Fibroblast of lung (primary cell): Measurements from ENCODE around the gene OLA1. TPM values are rescaled to one million over a fixed set of nuclear protein-coding genes. Genes with fewer than 3 reads are reported as not detected.
A peak's percentile ranks its signal among the peaks of the same experiment; 100 is the strongest.
"Not testable (repeated sequence)": the region's sequence is repeated elsewhere in the genome, so short reads cannot be mapped to it uniquely, and the experiment has no call there.

ENCODE experiments used
- DNase-seq, 2 donors: peaks; one replicate each; pipeline versions ENCODE4 v3.0.0 to v3.0.0-alpha.2; 2010; ENCODE audit warnings: low read depth in 2 of 2
- H2AFZ ChIP-seq: 2 replicates; pipeline ENCODE4 v1.5.1; 2012; ENCODE audit warnings: low read length, control low read depth, inconsistent platforms
- H3K27ac ChIP-seq: 2 replicates; pipeline ENCODE4 v1.5.1; 2011; ENCODE audit warnings: low read length, control low read depth; ENCODE audit not compliant: insufficient read depth
- H3K27me3 ChIP-seq: 2 replicates; pipeline ENCODE4 v1.5.1; 2011; ENCODE audit warnings: mild to moderate bottlenecking, low read length; ENCODE audit not compliant: control insufficient read depth, insufficient read depth
- H3K36me3 ChIP-seq: 2 replicates; pipeline ENCODE4 v1.5.1; 2011; ENCODE audit warnings: low read length; ENCODE audit not compliant: control insufficient read depth, insufficient read depth
- H3K4me1 ChIP-seq: 2 replicates; pipeline ENCODE4 v1.5.1; 2011; ENCODE audit warnings: low read length; ENCODE audit not compliant: control insufficient read depth, insufficient read depth; ENCODE audit errors: extremely low read depth
- H3K4me2 ChIP-seq: 2 replicates; pipeline ENCODE4 v1.5.1; 2011; ENCODE audit warnings: low read length, control low read depth; ENCODE audit not compliant: insufficient read depth; ENCODE audit errors: extremely low read depth
- H3K4me3 ChIP-seq, 4 experiments: fragments of 200-600 bp in 1 of 4; sonication (generic) in 1 of 4; replicated peaks in 1 of 4; 2 replicates each; pipeline ENCODE4 v1.5.1; 2011 to 2016; ENCODE audit warnings: low read length in 4 of 4, low read depth in 3 of 4, mild to moderate bottlenecking in 3 of 4, control low read depth in 2 of 4, inconsistent platforms in 1 of 4, mixed read lengths in 1 of 4; ENCODE audit not compliant: insufficient read depth in 1 of 4; ENCODE audit errors: control extremely low read depth in 1 of 4
- H3K79me2 ChIP-seq: 2 replicates; pipeline ENCODE4 v1.5.1; 2012; ENCODE audit warnings: mild to moderate bottlenecking, low read length, inconsistent platforms; ENCODE audit not compliant: control insufficient read depth, insufficient read depth
- H3K9ac ChIP-seq: 2 replicates; pipeline ENCODE4 v1.5.1; 2011; ENCODE audit warnings: mild to moderate bottlenecking, low read length, control low read depth; ENCODE audit not compliant: insufficient read depth
- H3K9me3 ChIP-seq: 2 replicates; pipeline ENCODE4 v1.5.1; 2012; ENCODE audit warnings: low read depth, low read length; ENCODE audit not compliant: control insufficient read depth, insufficient read depth
- H4K20me1 ChIP-seq: 2 replicates; pipeline ENCODE4 v1.5.1; 2011; ENCODE audit warnings: low read length; ENCODE audit not compliant: control insufficient read depth, insufficient read depth; ENCODE audit errors: extremely low read depth
- EZH2 ChIP-seq: IDR thresholded peaks from 2 replicates; pipeline ENCODE4 v1.5.1; 2012; ENCODE audit warnings: low read length, control low read depth, mild to moderate bottlenecking; ENCODE audit errors: missing control alignments
- polyA plus RNA-seq, 2 donors: library from polyadenylated mRNA; depleted of rRNA in 1 of 2; stranded (reverse) in 1 of 2; unstranded in 1 of 2; fragments of >200 nt; gene quantifications; 2 replicates each; pipeline ENCODE4 v1.2.1, GENCODE V29; 2011 to 2012; ENCODE audit warnings: missing spikeins in 1 of 2
- total RNA-seq: library from RNA; depleted of rRNA; stranded (reverse); fragments of >200 nt; gene quantifications from 2 replicates; pipeline ENCODE4 v1.2.1, GENCODE V29; 2014
- TF ChIP-seq, protein P1 (sequence below), 2 donors: IDR thresholded peaks in 1 of 2; conservative IDR thresholded peaks in 1 of 2; 1 replicate in 1 of 2; 2 replicates in 1 of 2; pipeline ENCODE4 v1.5.1; 2011 to 2012; ENCODE audit warnings: low read length in 2 of 2, control low read depth in 1 of 2, inconsistent platforms in 1 of 2, low read depth in 1 of 2, mild to moderate bottlenecking in 1 of 2

Gene OLA1
- total and polyA plus RNA-seq, 2 donors (not counting 1 experiment from before 2014, with no cell fraction given) = 74.3 to 91.4 TPM

DNA sequence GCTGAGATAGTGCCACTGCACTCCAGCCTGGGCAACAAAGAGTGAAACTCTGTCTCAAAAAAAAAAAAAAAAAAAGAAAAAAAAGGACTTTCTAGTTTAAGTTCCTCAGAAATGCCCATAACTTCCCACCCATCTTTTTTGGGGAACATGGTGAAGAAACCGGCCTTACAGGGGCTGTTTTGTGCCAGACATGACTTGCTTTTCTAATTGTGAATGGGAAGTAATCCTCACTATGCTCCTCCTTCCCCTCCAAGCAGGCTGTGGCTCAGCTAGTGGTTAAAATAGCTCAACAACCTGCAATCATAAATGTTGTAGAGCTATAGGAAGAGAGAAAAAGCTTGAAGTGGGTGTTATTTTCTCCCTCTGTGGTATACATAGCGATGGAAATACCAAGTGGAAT is 34.1 kb upstream of the OLA1 start:
- H3K4me2 ChIP-seq = no peak overlapping the region
- no peak for TF ChIP-seq EZH2
- TF ChIP-seq, protein P1, sequence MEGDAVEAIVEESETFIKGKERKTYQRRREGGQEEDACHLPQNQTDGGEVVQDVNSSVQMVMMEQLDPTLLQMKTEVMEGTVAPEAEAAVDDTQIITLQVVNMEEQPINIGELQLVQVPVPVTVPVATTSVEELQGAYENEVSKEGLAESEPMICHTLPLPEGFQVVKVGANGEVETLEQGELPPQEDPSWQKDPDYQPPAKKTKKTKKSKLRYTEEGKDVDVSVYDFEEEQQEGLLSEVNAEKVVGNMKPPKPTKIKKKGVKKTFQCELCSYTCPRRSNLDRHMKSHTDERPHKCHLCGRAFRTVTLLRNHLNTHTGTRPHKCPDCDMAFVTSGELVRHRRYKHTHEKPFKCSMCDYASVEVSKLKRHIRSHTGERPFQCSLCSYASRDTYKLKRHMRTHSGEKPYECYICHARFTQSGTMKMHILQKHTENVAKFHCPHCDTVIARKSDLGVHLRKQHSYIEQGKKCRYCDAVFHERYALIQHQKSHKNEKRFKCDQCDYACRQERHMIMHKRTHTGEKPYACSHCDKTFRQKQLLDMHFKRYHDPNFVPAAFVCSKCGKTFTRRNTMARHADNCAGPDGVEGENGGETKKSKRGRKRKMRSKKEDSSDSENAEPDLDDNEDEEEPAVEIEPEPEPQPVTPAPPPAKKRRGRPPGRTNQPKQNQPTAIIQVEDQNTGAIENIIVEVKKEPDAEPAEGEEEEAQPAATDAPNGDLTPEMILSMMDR (conservative IDR thresholded peaks at IDR 0.05 in 1 of 2, IDR thresholded peaks at IDR 0.05 in 1 of 2; ENCODE audit: low read depth in 1 of 2, low read length in 2 of 2) = no peak
- no peak overlapping the region for H2AFZ ChIP-seq
- no peaks in the 10 kb centered on the region for H3K9me3 ChIP-seq
- no peaks in the 10 kb centered on the region for H3K79me2 ChIP-seq
- H3K4me3 ChIP-seq = no peak overlapping the region
- no peak overlapping the region for H3K27ac ChIP-seq
- no peak overlapping the region for H3K9ac ChIP-seq
- DNase-seq = no peak
- no peaks in the 10 kb centered on the region for H3K4me1 ChIP-seq
- no peaks in the 10 kb centered on the region for H4K20me1 ChIP-seq
- peaks cover 6% of the 10 kb centered on the region for H3K27me3 ChIP-seq
- H3K36me3 ChIP-seq = no peaks in the 10 kb centered on the region

GRCh38 chr2:174281736-174282135 is 33.4 kb upstream of the OLA1 start:
- H3K9me3 ChIP-seq = no peaks in the 10 kb centered on the region
- H3K36me3 ChIP-seq = no peaks in the 10 kb centered on the region
- H3K4me2 ChIP-seq = no peak overlapping the region
- peaks cover 6% of the 10 kb centered on the region for H3K27me3 ChIP-seq
- H2AFZ ChIP-seq = no peak overlapping the region
- H3K4me3 ChIP-seq = no peak overlapping the region
- no peak for TF ChIP-seq EZH2
- TF ChIP-seq, protein P1 (conservative IDR thresholded peaks at IDR 0.05 in 1 of 2, IDR thresholded peaks at IDR 0.05 in 1 of 2; ENCODE audit: low read depth in 1 of 2, low read length in 2 of 2) = no peak
- no peak overlapping the region for H3K27ac ChIP-seq
- H3K79me2 ChIP-seq = no peaks in the 10 kb centered on the region
- no peaks in the 10 kb centered on the region for H3K4me1 ChIP-seq
- no peaks in the 10 kb centered on the region for H4K20me1 ChIP-seq
- no peak overlapping the region for H3K9ac ChIP-seq
- DNase-seq = peak in 1 of 2 donors; percentile 3

DNA sequence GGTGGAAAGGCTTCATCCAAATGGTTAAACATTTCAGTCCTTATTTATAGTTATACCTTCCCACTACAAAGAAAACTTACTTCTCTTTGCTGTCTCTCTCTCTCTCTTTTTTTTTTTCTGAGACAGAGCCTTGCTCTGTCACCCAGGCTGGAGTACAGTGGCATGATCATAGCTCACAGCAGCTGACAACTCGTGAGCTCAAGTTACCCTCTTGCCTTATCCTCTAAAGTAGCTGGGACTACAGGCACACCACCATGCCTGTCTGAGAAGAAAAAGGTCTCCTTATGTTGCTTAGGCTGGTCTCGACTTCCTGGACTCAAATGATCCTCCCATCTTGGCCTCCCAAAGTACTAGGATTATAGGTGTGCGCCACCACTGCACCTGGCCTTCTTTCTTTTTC is 32.3 kb upstream of the OLA1 start:
- Histone ChIP-seq H2AFZ (no peak overlapping the region), H3K4me3 (no peak overlapping the region), H3K9me3 (no peaks in the 10 kb centered on the region), H3K36me3 (no peaks in the 10 kb centered on the region), H3K27me3 (no peaks in the 10 kb centered on the region), H3K4me2 (no peak overlapping the region), H3K79me2 (no peaks in the 10 kb centered on the region), H3K27ac (no peak overlapping the region), H4K20me1 (no peaks in the 10 kb centered on the region), H3K9ac (no peak overlapping the region), H3K4me1 (no peaks in the 10 kb centered on the region)
- no peak for DNase-seq
- TF ChIP-seq EZH2 = no peak
- TF ChIP-seq, protein P1 (conservative IDR thresholded peaks at IDR 0.05 in 1 of 2, IDR thresholded peaks at IDR 0.05 in 1 of 2; ENCODE audit: low read depth in 1 of 2, low read length in 2 of 2) = no peak

- DNase-seq, H3K79me2 ChIP-seq, H3K4me2 ChIP-seq, H3K27ac ChIP-seq, H3K9ac ChIP-seq, H3K4me3 ChIP-seq, H2AFZ ChIP-seq, H4K20me1 ChIP-seq, H3K36me3 ChIP-seq, H3K27me3 ChIP-seq, H3K4me1 ChIP-seq, H3K9me3 ChIP-seq: not testable (repeated sequence)
Observed at GRCh38 chr2:174270263-174270662, 21.9 kb upstream of the OLA1 start.
